Omental fat pad (tissue), 4 donors: Measurements from ENCODE around the gene TTPAL. TPM values are rescaled to one million over a fixed set of nuclear protein-coding genes. Genes with fewer than 3 reads are reported as not detected.

ENCODE experiments used
- ATAC-seq: fragments of 150-250 bp; one replicate; pipeline ENCODE4 v1.9.1; 2016; ENCODE audit warnings: mild to moderate bottlenecking, moderate library complexity; ENCODE audit not compliant: low FRiP score
- DNase-seq: peaks from one replicate; pipeline ENCODE4 v3.0.0-alpha.2; 2019; ENCODE audit warnings: low spot score
- CTCF ChIP-seq, 3 donors: fragments of 450-650 bp; IDR thresholded peaks; one replicate each; pipeline ENCODE4 v1.5.1; 2016 to 2017; ENCODE audit warnings: antibody characterized with exemption in 3 of 3, mild to moderate bottlenecking in 3 of 3, moderate library complexity in 2 of 3
- total RNA-seq, 4 donors: library from RNA; depleted of rRNA; stranded (reverse); fragments of >200 nt; gene quantifications; one replicate each; pipeline ENCODE4 v1.1.0, GENCODE V29; 2016

TTPAL gene
- total RNA-seq, 4 donors from 2014 or later = 14.5 to 40.8 (median 23.6) TPM

- no peak for TF ChIP-seq CTCF (IDR thresholded peaks at IDR 0.05)
- DNase-seq = no peak
- no peak for ATAC-seq
Measured at GRCh38 chr20:44496976-44497375, 21.3 kb downstream of the TTPAL start.

- TF ChIP-seq CTCF (IDR thresholded peaks at IDR 0.05) = no peak
- no peak for DNase-seq
- ATAC-seq = no peak
Measured at GRCh38 chr20:44497761-44498160, 22.1 kb downstream of the TTPAL start.

GRCh38 chr20:44500221-44500620, 24.5 kb downstream of the TTPAL start:
- ATAC-seq (no peak), DNase-seq (no peak)
- TF ChIP-seq CTCF (IDR thresholded peaks at IDR 0.05) = no peak

- no peak for TF ChIP-seq CTCF (IDR thresholded peaks at IDR 0.05)
- peak; percentile 81 for ATAC-seq
Measured at GRCh38 chr20:44501448-44501847, 25.8 kb downstream of the TTPAL start.

GRCh38 chr20:44502968-44503367, 27.3 kb downstream of the TTPAL start:
- no peak for DNase-seq
- no peak for ATAC-seq

More at GRCh38 chr20:44501448-44501847, 25.8 kb downstream of the TTPAL start:
- no peak for DNase-seq

GRCh38 chr20:44504402-44505307, 29.0 kb downstream of the TTPAL start:
- ATAC-seq = no peak
- TF ChIP-seq CTCF (IDR thresholded peaks at IDR 0.05) = no peak
- no peak for DNase-seq

More at GRCh38 chr20:44502968-44503367, 27.3 kb downstream of the TTPAL start:
- TF ChIP-seq CTCF (IDR thresholded peaks at IDR 0.05) = no peak

- no peak for TF ChIP-seq CTCF (IDR thresholded peaks at IDR 0.05)
Measured at GRCh38 chr20:44509762-44510161, 34.1 kb downstream of the TTPAL start.

More at GRCh38 chr20:44509762-44510161, 34.1 kb downstream of the TTPAL start:
- DNase-seq = no peak
- no peak for ATAC-seq
